Heart left ventricle (tissue), 16 donors: ENCODE measurements around the gene RGS14. TPM values are rescaled to one million over a fixed set of nuclear protein-coding genes. Genes with fewer than 3 reads are reported as not detected.
A peak's percentile ranks its signal among the peaks of the same experiment; 100 is the strongest.

Experiments used
- ATAC-seq, 4 donors: fragments of 200-7000 bp; cut with Tn5 transposase; one replicate each; pipeline ENCODE4 v1.9.1; 2020 to 2022; ENCODE audit warnings: moderate library complexity in 4 of 4, mild to moderate bottlenecking in 3 of 4, moderate number of reproducible peaks in 1 of 4
- DNase-seq, 5 donors: peaks; one replicate each; pipeline ENCODE4 v3.0.0-alpha.2; 2020
- H3K27ac ChIP-seq, 12 donors: fragments of 200-600 bp; sonication (generic) in 4 of 12; one replicate each; pipeline versions ENCODE4 v1.5.0 to v1.8.0; 2016 to 2022; ENCODE audit warnings: mild to moderate bottlenecking in 2 of 12
- H3K27me3 ChIP-seq, 9 donors: fragments of 200-600 bp; sonication (generic) in 2 of 9; one replicate each; pipeline versions ENCODE4 v1.5.1 to v1.8.0; 2016 to 2022; ENCODE audit warnings: mild to moderate bottlenecking in 3 of 9
- H3K36me3 ChIP-seq, 9 donors: fragments of 200-600 bp; sonication (generic) in 2 of 9; one replicate each; pipeline versions ENCODE4 v1.5.0 to v1.8.0; 2018 to 2022; ENCODE audit warnings: mild to moderate bottlenecking in 2 of 9
- H3K4me1 ChIP-seq, 12 donors: fragments of 200-600 bp; sonication (generic) in 4 of 12; one replicate each; pipeline versions ENCODE4 v1.5.0 to v1.8.0; 2016 to 2022; ENCODE audit warnings: mild to moderate bottlenecking in 3 of 12
- H3K4me3 ChIP-seq, 12 donors: fragments of 200-600 bp; sonication (generic) in 4 of 12; one replicate each; pipeline versions ENCODE4 v1.5.0 to v1.8.0; 2017 to 2022; ENCODE audit warnings: mild to moderate bottlenecking in 9 of 12, moderate library complexity in 4 of 12
- H3K9me3 ChIP-seq, 12 donors: fragments of 200-600 bp; sonication (generic) in 4 of 12; one replicate each; pipeline versions ENCODE4 v1.5.0 to v1.8.0; 2016 to 2022; ENCODE audit warnings: mild to moderate bottlenecking in 1 of 12
- POLR2A ChIP-seq, 2 donors: fragments of 450-650 bp; IDR thresholded peaks; one replicate each; pipeline ENCODE4 v1.6.1; 2017; ENCODE audit warnings: antibody characterized with exemption in 2 of 2, mild to moderate bottlenecking in 2 of 2, moderate library complexity in 2 of 2
- WGBS, 4 donors: extraction: QIAGEN DNeasy Blood & Tissue Kit in 2 of 4; methylation state at CpG; one replicate each; pipeline versions ENCODE4 v1.1.5 to v1.1.7; 2013 to 2018; 5-methylcytosine and 5-hydroxymethylcytosine counted together
- intact Hi-C, 10 donors: fragments of 100-400 bp; cut with DNase I; formaldehyde crosslinking; loops; one replicate each; pipeline versions ENCODE4 v1.11.1 to v1.14.2; 2022
- polyA plus RNA-seq, 2 donors: library from polyadenylated mRNA; stranded (reverse); fragments of 200-250 nt; gene quantifications; one replicate each; pipeline ENCODE4 v1.2.3, GENCODE V29; 2013
- total RNA-seq, 9 donors: library from RNA; depleted of rRNA in 2 of 9; stranded (reverse); fragments of >200 nt in 2 of 9; fragmentation: NEBNext Ultra II Directional in 3 of 9; extraction: Animal tissue kit (Norgen Biotek cat#: 25700) in 3 of 9; gene quantifications; one replicate each; pipeline versions ENCODE4 v1.1.0 to v1.2.4, GENCODE V29; 2016 to 2023
- TF ChIP-seq, protein P1 (sequence below), 12 donors: fragments of 200-600 bp; sonication (generic) in 4 of 12; IDR thresholded peaks; one replicate each; pipeline versions ENCODE4 v1.5.0 to v1.8.0; 2018 to 2022; ENCODE audit warnings: antibody characterized with exemption in 12 of 12, mild to moderate bottlenecking in 5 of 12
- donor health status: ischemic (EF 13 %, LVEDD 7.1; RV severe dilation, severe dysfunction).
- donor health status: healthy with polysubstance abuse.
- donor health status: DM: no; HTN: yes; CAD: no.
- donor health status: DM: no; HTN: no; CAD: no.
- donor health status: ischemic (EF 25% LVEDD 6.9; RV normal size, moderate dysfunction).
- donor health status: ischemic (EF 25% LVEDD 5.7; RV mildly dilated, moderate dysfunction).
- donor health status: healthy.
- donor health status: DM: yes; HTN: yes; CAD: no.
- donor health status: ischemic (EF 35%, LVEDD 5.7; RV mildly dilated, moderate dysfunction).
- donor health status: nonischemic (EF 11% LVEDD 7.7; RV severe dilation, severe dysfunction).
- donor health status: DM: yes; HTN: yes; CAD: no.
- donor health status: PGD.
- donor health status: ischemic (EF 29% LVEDD 5.4; RV normal size, mild dysfunction).
- donor health status: nonischemic (EF 23%, LVEDD 6.1; RV moderate dilation, normal function).

Gene RGS14
- total and polyA plus RNA-seq, 11 donors: 1.3 to 10.7 (median 3.7) TPM

GRCh38 chr5:177367981-177368868 lies 10.5 kb downstream of the RGS14 start:
- Histone ChIP-seq H3K4me3 (peak overlapping the region in 5 of 12 donors; percentile 49 to 71 (median 64)), H3K27ac (peak overlapping the region in 1 of 12 donors; percentile 90), H3K4me1 (peaks cover 0 to 77% (median 30%) of the 10 kb centered on the region in 12 donors), H3K27me3 (no peaks in the 10 kb centered on the region), H3K36me3 (peaks cover 0 to 17% (median 0%) of the 10 kb centered on the region in 9 donors), H3K9me3 (no peaks in the 10 kb centered on the region)
- 77 to 82% (median 80%) methylated on average over 25 to 29 of the region's 29 CpGs for WGBS, 4 donors
- ATAC-seq (no peak), DNase-seq (no peak)
- intact Hi-C loops: loop anchor here in 1 of 10 donors (10.0 kb wide), 1 partner anchor 53 kb away; the partner anchor contains the start of gene MXD3
- TF ChIP-seq, protein P1, sequence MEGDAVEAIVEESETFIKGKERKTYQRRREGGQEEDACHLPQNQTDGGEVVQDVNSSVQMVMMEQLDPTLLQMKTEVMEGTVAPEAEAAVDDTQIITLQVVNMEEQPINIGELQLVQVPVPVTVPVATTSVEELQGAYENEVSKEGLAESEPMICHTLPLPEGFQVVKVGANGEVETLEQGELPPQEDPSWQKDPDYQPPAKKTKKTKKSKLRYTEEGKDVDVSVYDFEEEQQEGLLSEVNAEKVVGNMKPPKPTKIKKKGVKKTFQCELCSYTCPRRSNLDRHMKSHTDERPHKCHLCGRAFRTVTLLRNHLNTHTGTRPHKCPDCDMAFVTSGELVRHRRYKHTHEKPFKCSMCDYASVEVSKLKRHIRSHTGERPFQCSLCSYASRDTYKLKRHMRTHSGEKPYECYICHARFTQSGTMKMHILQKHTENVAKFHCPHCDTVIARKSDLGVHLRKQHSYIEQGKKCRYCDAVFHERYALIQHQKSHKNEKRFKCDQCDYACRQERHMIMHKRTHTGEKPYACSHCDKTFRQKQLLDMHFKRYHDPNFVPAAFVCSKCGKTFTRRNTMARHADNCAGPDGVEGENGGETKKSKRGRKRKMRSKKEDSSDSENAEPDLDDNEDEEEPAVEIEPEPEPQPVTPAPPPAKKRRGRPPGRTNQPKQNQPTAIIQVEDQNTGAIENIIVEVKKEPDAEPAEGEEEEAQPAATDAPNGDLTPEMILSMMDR (IDR thresholded peaks at IDR 0.05): no peak
- no peak for TF ChIP-seq POLR2A (IDR thresholded peaks at IDR 0.05)

DNA sequence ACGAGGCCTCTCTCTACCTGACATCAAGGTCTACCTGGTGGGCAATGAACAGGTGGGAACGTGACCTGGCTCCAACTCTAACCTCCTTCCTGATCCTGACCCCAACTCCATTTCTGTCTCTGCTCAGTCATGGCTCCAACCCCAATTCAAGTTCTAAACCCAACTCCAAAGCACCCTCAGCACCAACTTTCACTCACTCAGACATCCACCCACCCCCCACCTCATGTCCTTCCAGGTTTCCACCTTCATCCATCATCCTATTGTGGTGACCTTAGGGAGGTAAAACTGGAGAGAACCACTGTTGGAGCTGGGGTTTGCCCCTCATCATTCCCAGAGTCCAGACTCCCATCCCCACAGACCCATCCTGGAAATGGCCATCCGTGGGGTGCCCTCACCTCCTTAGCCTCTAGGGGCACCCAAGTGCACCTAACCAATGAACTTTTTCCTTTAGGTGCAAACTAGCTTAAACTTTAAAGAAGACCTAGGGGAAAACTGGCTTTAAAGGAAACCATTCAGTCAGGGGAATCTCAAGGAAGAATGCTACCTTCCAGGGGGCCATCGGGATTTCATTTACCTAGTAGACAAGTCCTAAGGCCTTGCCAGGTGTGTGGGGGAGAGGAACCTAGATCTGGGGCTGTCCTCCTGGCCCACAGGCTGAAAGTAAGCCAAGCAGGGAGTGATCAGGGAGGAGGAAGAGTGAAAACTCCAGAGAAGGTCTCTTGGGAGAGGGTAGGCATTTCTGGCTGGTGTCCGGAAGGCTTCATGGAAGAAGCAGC lies 11.3 kb downstream of the RGS14 start:
- H3K9me3 ChIP-seq: no peaks in the 10 kb centered on the region
- DNase-seq: no peak
- peaks cover 0 to 17% (median 0%) of the 10 kb centered on the region in 9 donors for H3K36me3 ChIP-seq
- H3K27ac ChIP-seq: no peak overlapping the region
- ATAC-seq: no peak
- TF ChIP-seq, protein P1 (IDR thresholded peaks at IDR 0.05): peak; percentile 14 to 63 (median 50)
- TF ChIP-seq POLR2A (IDR thresholded peaks at IDR 0.05): no peak
- H3K4me1 ChIP-seq: peaks cover 0 to 69% (median 23%) of the 10 kb centered on the region in 12 donors
- 75 to 78% (median 77%) methylated on average over 5 of the region's 5 CpGs for WGBS, 4 donors
- no peaks in the 10 kb centered on the region for H3K27me3 ChIP-seq
- intact Hi-C loops: loop anchor here in 1 of 10 donors (10.0 kb wide), 1 partner anchor 54 kb away; the partner anchor contains the start of gene MXD3
- no peak overlapping the region for H3K4me3 ChIP-seq

GRCh38 chr5:177369645-177370440 lies 12.1 kb downstream of the RGS14 start:
- no peak for DNase-seq
- H3K27me3 ChIP-seq: no peaks in the 10 kb centered on the region
- ATAC-seq: no peak
- H3K4me3 ChIP-seq: no peak overlapping the region
- H3K9me3 ChIP-seq: no peaks in the 10 kb centered on the region
- peaks cover 0 to 63% (median 23%) of the 10 kb centered on the region in 12 donors for H3K4me1 ChIP-seq
- peak overlapping the region in 1 of 12 donors; percentile 17 for H3K27ac ChIP-seq
- 67 to 72% (median 70%) methylated on average over 11 of the region's 11 CpGs for WGBS, 4 donors
- TF ChIP-seq, protein P1 (IDR thresholded peaks at IDR 0.05): no peak
- no peak for TF ChIP-seq POLR2A (IDR thresholded peaks at IDR 0.05)
- H3K36me3 ChIP-seq: peaks cover 0 to 17% (median 0%) of the 10 kb centered on the region in 9 donors
- intact Hi-C loops: loop anchor here in 1 of 10 donors (10.0 kb wide), 1 partner anchor 55 kb away; the partner anchor contains the start of gene MXD3
